MM.1S (cell line): Measurements from ENCODE around the gene SPDEF.

Source experiments
- DNase-seq: peaks from one replicate; pipeline ENCODE4 v3.0.0-alpha.2; 2015
- H2AFZ ChIP-seq: fragments of 300-600 bp; sonication (generic); 2 replicates; pipeline ENCODE4 v1.6.0; 2016; ENCODE audit warnings: antibody characterized with exemption, low read length
- H3F3A ChIP-seq: fragments of 300-600 bp; sonication (generic); 2 replicates; pipeline ENCODE4 v1.6.1; 2016; ENCODE audit warnings: mild to moderate bottlenecking, antibody characterized with exemption, low read length, moderate library complexity, mixed read lengths; ENCODE audit not compliant: insufficient read depth
- H3K27ac ChIP-seq: fragments of 300-600 bp; sonication (generic); 2 replicates; pipeline ENCODE4 v1.5.1; 2016; ENCODE audit warnings: mild to moderate bottlenecking, low read length
- H3K27me3 ChIP-seq: fragments of 300-600 bp; sonication (generic); replicated peaks from 2 replicates; pipeline ENCODE4 v1.6.0; 2016; ENCODE audit warnings: low read length; ENCODE audit not compliant: insufficient read depth
- H3K36me3 ChIP-seq: fragments of 300-600 bp; sonication (generic); replicated peaks from 2 replicates; pipeline ENCODE4 v1.6.1; 2016; ENCODE audit warnings: mild to moderate bottlenecking, low read length, mixed read lengths; ENCODE audit not compliant: insufficient read depth
- H3K4me1 ChIP-seq: fragments of 300-600 bp; sonication (generic); 2 replicates; pipeline ENCODE4 v1.6.1; 2016; ENCODE audit warnings: low read length, mixed read lengths
- H3K4me2 ChIP-seq: fragments of 300-600 bp; sonication (generic); 2 replicates; pipeline ENCODE4 v1.6.0; 2016; ENCODE audit warnings: low read depth, low read length
- H3K4me3 ChIP-seq: fragments of 300-600 bp; sonication (generic); 2 replicates; pipeline ENCODE4 v1.5.1; 2016; ENCODE audit warnings: low read length, mixed read lengths
- H3K79me2 ChIP-seq: fragments of 300-600 bp; sonication (generic); 2 replicates; pipeline ENCODE4 v1.6.1; 2016; ENCODE audit warnings: mixed run types, low read length, mixed read lengths
- H3K9ac ChIP-seq: fragments of 300-600 bp; sonication (generic); 2 replicates; pipeline ENCODE4 v1.6.1; 2016; ENCODE audit warnings: low read length, mixed read lengths
- H3K9me2 ChIP-seq: fragments of 300-600 bp; sonication (generic); replicated peaks from 2 replicates; pipeline ENCODE4 v1.6.1; 2016; ENCODE audit warnings: mild to moderate bottlenecking, low read length, mixed read lengths; ENCODE audit not compliant: insufficient read depth
- H3K9me3 ChIP-seq: fragments of 300-600 bp; sonication (generic); replicated peaks from 2 replicates; pipeline ENCODE4 v1.6.1; 2016; ENCODE audit warnings: mild to moderate bottlenecking, low read length, mixed read lengths; ENCODE audit not compliant: insufficient read depth
- H4K20me1 ChIP-seq: fragments of 300-600 bp; sonication (generic); 2 replicates; pipeline ENCODE4 v1.6.1; 2016; ENCODE audit warnings: mild to moderate bottlenecking, low read length, moderate library complexity, mixed read lengths; ENCODE audit not compliant: insufficient read depth
- CTCF ChIP-seq: fragments of 300-600 bp; sonication (generic); IDR thresholded peaks from 2 replicates; pipeline ENCODE4 v1.5.1; 2016; ENCODE audit warnings: antibody characterized with exemption, low read length, mixed read lengths
- EZH2 ChIP-seq: fragments of 300-600 bp; sonication (generic); optimal IDR thresholded peaks from 2 replicates; pipeline ENCODE3; 2017; ENCODE audit warnings: low read depth, mild to moderate bottlenecking, antibody characterized with exemption, low read length, mixed read lengths
- EZH2phosphoT487 ChIP-seq: fragments of 300-600 bp; sonication (generic); IDR thresholded peaks from 2 replicates; pipeline ENCODE4 v1.6.1; 2018; ENCODE audit warnings: antibody characterized with exemption, low read length

The SPDEF gene

GRCh38 chr6:34555007-34555322, 1.2 kb downstream of the SPDEF start:
- Histone ChIP-seq H2AFZ (no peak overlapping the region), H3K9ac (no peak overlapping the region), H3K27ac (no peak overlapping the region), H3K79me2 (no peaks in the 10 kb centered on the region), H3K4me3 (no peak overlapping the region), H3K36me3 (no peaks in the 10 kb centered on the region), H3K4me1 (no peaks in the 10 kb centered on the region), H3K27me3 (peaks cover 5% of the 10 kb centered on the region; the same call in 1 of the 2 replicates), H3F3A (no peaks in the 10 kb centered on the region), H3K4me2 (no peak overlapping the region), H4K20me1 (no peaks in the 10 kb centered on the region), H3K9me3 (no peaks in the 10 kb centered on the region), H3K9me2 (no peaks in the 10 kb centered on the region)
- DNase-seq, result no peak
- TF ChIP-seq EZH2phosphoT487, result no peak
- TF ChIP-seq EZH2, result no peak
- TF ChIP-seq CTCF, result no peak

- Histone ChIP-seq H3K4me3 (no peak overlapping the region), H3K79me2 (no peaks in the 10 kb centered on the region), H3K9ac (no peak overlapping the region), H3F3A (no peaks in the 10 kb centered on the region), H3K27ac (no peak overlapping the region), H2AFZ (no peak overlapping the region), H3K27me3 (peaks cover 5% of the 10 kb centered on the region; the same call in 1 of the 2 replicates), H3K36me3 (no peaks in the 10 kb centered on the region), H3K9me3 (no peaks in the 10 kb centered on the region), H3K9me2 (no peaks in the 10 kb centered on the region), H4K20me1 (no peaks in the 10 kb centered on the region), H3K4me2 (no peak overlapping the region), H3K4me1 (no peaks in the 10 kb centered on the region)
- no peak for TF ChIP-seq EZH2phosphoT487
- no peak for TF ChIP-seq EZH2
- TF ChIP-seq CTCF, result no peak
- no peak for DNase-seq
Observed at GRCh38 chr6:34554291-34555006, 1.7 kb downstream of the SPDEF start.

GRCh38 chr6:34553750-34554149, 2.4 kb downstream of the SPDEF start:
- Histone ChIP-seq H3K4me2 (no peak overlapping the region), H3K9me2 (no peaks in the 10 kb centered on the region), H2AFZ (no peak overlapping the region), H3K79me2 (no peaks in the 10 kb centered on the region), H3F3A (no peaks in the 10 kb centered on the region), H3K36me3 (no peaks in the 10 kb centered on the region), H3K9ac (no peak overlapping the region), H4K20me1 (no peaks in the 10 kb centered on the region), H3K27ac (no peak overlapping the region), H3K4me3 (no peak overlapping the region), H3K27me3 (peaks cover 5% of the 10 kb centered on the region; the same call in 1 of the 2 replicates), H3K9me3 (no peaks in the 10 kb centered on the region), H3K4me1 (no peaks in the 10 kb centered on the region)
- no peak for DNase-seq
- TF ChIP-seq EZH2 (no peak), CTCF (no peak), EZH2phosphoT487 (no peak)
